ENCODE results near the gene AFF3.

AFF3 gene

GRCh38 chr2:99729104-99730025, 413.0 kb downstream of the AFF3 start:
- no peak for DNase-seq

- DNase-seq: no peak
Observed at GRCh38 chr2:99728166-99728565, 414.2 kb downstream of the AFF3 start.

- DNase-seq: no peak
Observed at GRCh38 chr2:99727199-99727598, 415.2 kb downstream of the AFF3 start.

DNA sequence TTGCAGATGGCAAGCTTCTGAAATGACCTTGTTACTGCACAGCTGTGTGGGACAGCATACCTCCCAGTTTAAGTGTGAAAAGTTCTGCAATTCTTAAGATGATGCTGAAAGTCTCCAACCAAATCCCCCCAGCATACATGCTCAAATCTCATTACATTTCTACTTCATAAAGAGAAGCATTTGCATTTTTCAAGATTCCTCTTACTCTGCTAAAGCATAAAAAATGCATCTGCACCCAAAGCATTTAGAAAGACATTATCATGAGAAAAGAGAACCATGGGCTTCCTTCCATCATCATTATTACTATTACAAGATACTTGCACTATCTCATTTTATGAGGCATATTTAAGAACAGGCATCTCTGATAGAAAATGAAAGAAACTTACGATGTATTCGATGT, 415.7 kb downstream of the AFF3 start:
- DNase-seq: no peak

- DNase-seq: no peak
Observed at GRCh38 chr2:99725820-99726219, 416.6 kb downstream of the AFF3 start.

DNA sequence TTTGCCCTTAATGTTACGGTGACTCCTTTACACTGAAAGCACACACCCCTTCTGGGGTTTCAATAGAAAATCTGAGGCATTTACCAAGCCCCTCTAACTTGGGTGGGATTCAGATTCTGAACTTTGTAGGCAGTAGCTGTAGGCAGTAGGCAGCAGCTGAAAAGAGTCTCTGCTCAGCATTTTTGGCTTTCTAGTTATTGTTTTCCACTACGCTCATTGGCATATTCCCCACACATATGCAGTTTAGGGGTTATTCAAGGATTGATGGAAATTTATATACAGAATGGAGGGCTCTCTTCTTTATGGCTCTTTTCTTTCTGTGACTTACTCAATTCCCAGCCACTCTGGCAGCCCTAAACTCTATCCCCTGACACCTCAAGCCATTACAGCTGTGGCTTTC, 419.9 kb downstream of the AFF3 start:
- DNase-seq: no peak

DNA sequence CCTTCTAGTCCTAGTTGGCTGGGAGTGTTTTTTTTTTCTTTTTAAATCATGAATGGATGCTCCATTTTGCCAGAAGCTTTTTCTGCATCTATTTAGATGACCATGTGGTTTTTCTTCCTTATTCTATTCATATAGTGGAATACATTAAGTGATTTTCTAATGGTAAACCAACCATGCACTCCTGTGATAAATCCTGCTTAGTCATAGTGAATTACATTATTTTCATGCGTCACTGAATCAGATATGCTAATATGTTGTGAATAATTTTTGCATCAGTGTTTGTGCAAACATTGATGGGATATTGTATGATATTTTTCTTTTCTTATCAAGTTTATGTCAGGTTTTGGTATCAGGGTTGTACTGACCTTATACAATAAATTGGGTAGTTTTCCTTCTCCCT, 423.3 kb downstream of the AFF3 start:
- DNase-seq: no peak

- DNase-seq: no peak
Observed at GRCh38 chr2:99715956-99716355, 426.4 kb downstream of the AFF3 start.

- no peak for DNase-seq
Observed at GRCh38 chr2:99714349-99714748, 428.0 kb downstream of the AFF3 start.

DNA sequence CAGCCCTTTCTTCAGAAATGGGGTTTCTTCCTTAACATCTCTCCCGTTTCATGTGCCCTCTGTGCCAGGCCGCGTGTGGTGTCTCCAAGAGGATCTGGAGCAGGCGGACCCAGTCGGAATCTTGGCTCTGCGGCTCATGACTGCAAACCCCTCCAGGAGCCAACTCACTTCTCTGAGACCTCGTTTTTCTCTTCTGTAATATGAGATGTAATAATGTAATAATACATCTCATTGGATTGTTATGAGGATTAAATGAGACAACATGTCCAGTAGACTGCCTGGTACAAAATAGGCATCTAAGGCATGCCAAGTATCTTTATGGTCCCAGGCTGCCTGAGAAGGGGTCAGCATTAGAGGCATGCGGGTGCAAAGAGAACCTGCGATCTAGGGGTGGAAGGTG, 431.2 kb downstream of the AFF3 start:
- DNase-seq: no peak

DNA sequence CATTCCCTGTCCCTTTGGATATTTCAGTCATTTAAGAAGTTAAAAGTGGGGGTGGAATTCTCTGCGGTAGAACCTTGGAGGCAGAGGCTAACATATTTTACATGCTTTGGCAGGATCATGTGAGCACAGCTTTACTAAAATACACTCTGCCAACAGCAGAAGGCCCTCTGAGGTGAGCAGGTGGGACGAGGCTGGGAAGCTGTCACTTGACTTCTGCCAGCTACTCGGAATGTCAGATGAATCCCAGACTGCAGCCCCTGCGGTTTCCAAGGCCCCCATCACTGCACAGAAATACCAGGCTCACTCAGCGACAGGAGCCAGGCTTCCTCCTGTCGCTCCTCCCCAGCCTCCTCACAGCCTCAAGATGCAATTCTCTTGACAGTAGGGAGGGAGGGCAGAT, 431.7 kb downstream of the AFF3 start:
- no peak for DNase-seq

DNA sequence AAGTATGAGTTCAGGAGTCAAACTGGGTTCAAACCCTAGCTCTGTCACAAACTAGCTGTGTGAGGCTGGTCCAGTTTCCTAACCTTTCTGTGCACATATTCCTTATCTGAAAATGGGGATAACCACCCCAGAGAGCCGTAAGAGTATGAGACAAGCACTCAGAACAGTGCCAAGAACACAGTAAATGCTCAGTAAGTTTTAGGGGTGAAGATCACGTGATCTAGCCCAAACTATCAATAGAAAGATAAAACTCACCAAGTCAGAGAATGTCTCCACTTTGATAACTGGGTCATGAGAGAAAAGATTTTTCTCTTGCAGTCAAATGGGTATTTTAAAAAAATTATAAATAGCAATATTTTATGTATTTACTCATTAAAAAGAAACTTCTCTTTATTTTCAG, 433.2 kb downstream of the AFF3 start:
- no peak for DNase-seq

GRCh38 chr2:99708231-99708630, 434.2 kb downstream of the AFF3 start:
- no peak for DNase-seq

GRCh38 chr2:99707592-99707991, 434.8 kb downstream of the AFF3 start:
- DNase-seq: no peak

GRCh38 chr2:99706735-99707134, 435.7 kb downstream of the AFF3 start:
- no peak for DNase-seq

DNA sequence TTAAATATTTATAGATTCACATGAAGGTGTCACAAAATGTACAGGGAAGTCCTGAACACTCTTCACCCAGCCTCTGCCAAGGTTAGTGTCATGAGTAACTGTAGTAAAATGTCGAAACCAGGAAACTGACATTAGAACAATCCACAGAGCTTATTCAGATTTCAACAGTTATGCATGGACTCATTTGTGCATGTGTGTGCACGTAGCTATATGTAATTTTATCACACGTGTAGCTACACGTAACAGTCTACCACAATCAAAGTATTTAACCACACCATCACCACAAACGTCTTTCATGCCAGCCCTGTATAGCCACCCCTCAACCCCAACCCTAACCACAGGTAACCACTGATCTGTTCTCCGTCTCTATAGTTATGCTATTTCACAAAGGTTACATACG, 440.9 kb downstream of the AFF3 start:
- DNase-seq: no peak

DNA sequence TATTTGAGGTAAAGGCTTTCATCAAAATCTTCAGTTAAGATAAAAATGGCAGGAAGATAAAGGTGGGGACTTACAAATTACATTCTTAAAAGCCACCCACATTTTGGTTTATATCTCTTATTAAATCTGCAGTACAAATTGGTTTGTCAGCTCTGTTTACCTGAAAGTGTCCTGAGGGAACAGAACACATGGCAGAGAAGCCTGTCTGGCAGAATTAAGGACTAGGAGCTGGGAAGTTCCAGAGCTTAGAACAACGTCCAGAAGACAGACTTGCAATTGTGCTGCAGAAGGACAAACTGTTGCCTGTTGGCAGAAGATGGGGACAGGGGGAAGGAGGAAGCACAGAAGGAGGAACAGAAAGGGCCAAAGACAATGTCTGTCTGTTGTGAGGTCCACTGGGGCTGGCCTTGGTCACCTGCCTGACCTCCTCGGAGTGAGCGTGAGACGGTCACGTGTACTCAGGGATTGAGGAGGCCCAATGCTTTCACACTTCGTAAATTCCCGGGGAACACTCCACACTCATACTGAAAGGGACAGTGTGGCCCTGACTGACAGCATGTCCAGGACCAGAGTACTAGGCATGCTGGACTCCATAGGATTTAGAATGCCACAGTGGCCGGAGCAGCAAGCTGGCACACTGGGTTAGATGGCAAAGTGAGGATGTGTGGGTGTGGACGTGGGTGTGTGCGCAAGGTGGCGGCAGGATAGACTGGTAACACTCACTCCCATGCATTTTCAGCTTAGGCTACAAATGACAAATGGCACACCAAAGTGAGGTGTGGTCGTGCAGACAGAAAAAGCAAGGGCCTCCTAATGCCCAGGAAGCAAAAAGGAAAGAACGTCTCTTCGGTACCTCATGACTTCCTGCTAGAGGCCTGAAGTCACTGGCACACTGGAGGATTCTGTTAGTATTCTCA, 441.6 kb downstream of the AFF3 start:
- no peak for DNase-seq

DNA sequence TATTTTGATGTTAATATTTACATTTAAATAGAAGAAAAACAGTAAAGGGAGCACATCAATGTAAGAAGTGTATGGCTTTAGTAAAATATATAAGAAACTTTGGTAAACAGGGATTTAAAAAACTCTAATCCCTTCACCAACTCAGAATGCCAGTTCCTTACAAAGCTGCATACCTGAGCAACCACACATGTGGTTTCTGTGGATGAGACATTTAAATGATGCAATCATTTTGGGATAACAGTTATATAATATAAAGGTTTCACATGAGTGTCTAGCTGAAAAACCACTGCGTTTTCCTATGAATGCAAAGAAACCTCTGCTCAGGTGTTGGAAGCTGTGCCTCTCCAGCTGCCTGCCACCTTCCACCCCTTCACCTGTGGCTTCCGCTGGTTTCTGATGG, 443.5 kb downstream of the AFF3 start:
- no peak for DNase-seq

GRCh38 chr2:99697811-99698568, 444.4 kb downstream of the AFF3 start:
- no peak for DNase-seq

- no peak for DNase-seq
Observed at GRCh38 chr2:99695944-99696253, 446.5 kb downstream of the AFF3 start.

GRCh38 chr2:99695130-99695943, 447.1 kb downstream of the AFF3 start:
- no peak for DNase-seq

DNA sequence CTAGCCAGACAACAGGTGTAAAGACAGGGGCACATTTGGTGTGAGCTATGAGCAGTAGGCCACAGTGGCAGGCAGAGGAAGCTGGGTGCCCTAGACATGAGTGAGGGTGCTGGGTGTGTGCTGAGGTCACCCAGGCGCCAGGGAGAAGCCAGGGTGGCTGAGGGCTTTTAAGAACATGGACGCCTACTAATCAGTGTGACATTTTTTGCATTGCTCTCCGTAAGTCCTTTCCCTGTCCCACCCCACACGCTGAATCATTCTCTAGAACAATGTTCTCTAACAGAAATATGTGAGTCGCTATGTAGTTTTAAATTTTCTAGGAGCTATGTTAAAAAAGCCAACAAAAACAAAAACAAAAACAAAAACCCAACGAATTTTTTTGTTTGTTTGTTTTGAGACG, 448.1 kb downstream of the AFF3 start:
- DNase-seq: no peak
